Measurements from ENCODE around the gene XYLT1. TPM values are rescaled to one million over a fixed set of nuclear protein-coding genes. Genes with fewer than 3 reads are reported as not detected.
"Not testable (repeated sequence)": the region's sequence is repeated elsewhere in the genome, so short reads cannot be mapped to it uniquely, and the experiment has no call there.

Gene XYLT1
- total RNA-seq, 1 experiment from 2014 or later = 7.5 TPM

- Mint-ChIP-seq H3K9me3 (ENCODE audit: low read depth, unreplicated experiment) (peaks cover 2% of the 10 kb centered on the region), H3K4me3 (ENCODE audit: low read depth, unreplicated experiment) (no peak overlapping the region), H3K4me1 (ENCODE audit: low read depth, unreplicated experiment) (no peaks in the 10 kb centered on the region), H3K27ac (ENCODE audit: unreplicated experiment) (no peak overlapping the region), H3K27me3 (ENCODE audit: unreplicated experiment) (no peaks in the 10 kb centered on the region), H3K36me3 (ENCODE audit: insufficient read depth, unreplicated experiment) (no peaks in the 10 kb centered on the region)
- CTCF ChIA-PET = no interaction called here
- intact Hi-C loops (cut with micrococcal nuclease; ENCODE audit: unreplicated experiment) = no loop called here
- no TSS peak for BruUV-seq (replicated peaks)
- TF ChIP-seq CTCF (IDR thresholded peaks at IDR 0.05; ENCODE audit: unreplicated experiment) = no peak
- DNase-seq = no peak
Measured at GRCh38 chr16:17412221-17412620, 58.5 kb downstream of the XYLT1 start.

- Mint-ChIP-seq H3K4me3 (ENCODE audit: low read depth, unreplicated experiment) (no peak overlapping the region), H3K9me3 (ENCODE audit: low read depth, unreplicated experiment) (peaks cover 2% of the 10 kb centered on the region), H3K36me3 (ENCODE audit: insufficient read depth, unreplicated experiment) (no peaks in the 10 kb centered on the region), H3K27me3 (ENCODE audit: unreplicated experiment) (no peaks in the 10 kb centered on the region), H3K27ac (ENCODE audit: unreplicated experiment) (no peak overlapping the region), H3K4me1 (ENCODE audit: low read depth, unreplicated experiment) (no peaks in the 10 kb centered on the region)
- CTCF ChIA-PET = no interaction called here
- no peak for TF ChIP-seq CTCF (IDR thresholded peaks at IDR 0.05; ENCODE audit: unreplicated experiment)
- intact Hi-C loops (cut with micrococcal nuclease; ENCODE audit: unreplicated experiment) = no loop called here
- BruUV-seq (replicated peaks) = no TSS peak
- DNase-seq = no peak
Measured at GRCh38 chr16:17411263-17411662, 59.5 kb downstream of the XYLT1 start.

GRCh38 chr16:17410316-17410715 lies 60.4 kb downstream of the XYLT1 start:
- H3K9me3 Mint-ChIP-seq (ENCODE audit: low read depth, unreplicated experiment); H3K4me1 Mint-ChIP-seq (ENCODE audit: low read depth, unreplicated experiment); H3K4me3 Mint-ChIP-seq (ENCODE audit: low read depth, unreplicated experiment); CTCF ChIA-PET; intact Hi-C loops (cut with micrococcal nuclease; ENCODE audit: unreplicated experiment); BruUV-seq (replicated peaks); H3K27me3 Mint-ChIP-seq (ENCODE audit: unreplicated experiment); H3K36me3 Mint-ChIP-seq (ENCODE audit: insufficient read depth, unreplicated experiment); DNase-seq; H3K27ac Mint-ChIP-seq (ENCODE audit: unreplicated experiment): not testable (repeated sequence)

- H3K4me1 Mint-ChIP-seq (ENCODE audit: low read depth, unreplicated experiment) = no peaks in the 10 kb centered on the region
- BruUV-seq (replicated peaks) = no TSS peak
- no peaks in the 10 kb centered on the region for H3K27me3 Mint-ChIP-seq (ENCODE audit: unreplicated experiment)
- DNase-seq = no peak
- no peak for TF ChIP-seq CTCF (IDR thresholded peaks at IDR 0.05; ENCODE audit: unreplicated experiment)
- no peak overlapping the region for H3K4me3 Mint-ChIP-seq (ENCODE audit: low read depth, unreplicated experiment)
- CTCF ChIA-PET = no interaction called here
- H3K27ac Mint-ChIP-seq (ENCODE audit: unreplicated experiment) = no peak overlapping the region
- H3K9me3 Mint-ChIP-seq (ENCODE audit: low read depth, unreplicated experiment) = peaks cover 2% of the 10 kb centered on the region
- intact Hi-C loops (cut with micrococcal nuclease; ENCODE audit: unreplicated experiment) = no loop called here
- no peaks in the 10 kb centered on the region for H3K36me3 Mint-ChIP-seq (ENCODE audit: insufficient read depth, unreplicated experiment)
Measured at GRCh38 chr16:17409894-17410293, 60.9 kb downstream of the XYLT1 start.

GRCh38 chr16:17408955-17409441 lies 61.8 kb downstream of the XYLT1 start:
- no peak for TF ChIP-seq CTCF (IDR thresholded peaks at IDR 0.05; ENCODE audit: unreplicated experiment)
- no peak overlapping the region for H3K4me3 Mint-ChIP-seq (ENCODE audit: low read depth, unreplicated experiment)
- no TSS peak for BruUV-seq (replicated peaks)
- H3K36me3 Mint-ChIP-seq (ENCODE audit: insufficient read depth, unreplicated experiment) = no peaks in the 10 kb centered on the region
- no peak for DNase-seq
- H3K4me1 Mint-ChIP-seq (ENCODE audit: low read depth, unreplicated experiment) = no peaks in the 10 kb centered on the region
- peaks cover 2% of the 10 kb centered on the region for H3K9me3 Mint-ChIP-seq (ENCODE audit: low read depth, unreplicated experiment)
- no peaks in the 10 kb centered on the region for H3K27me3 Mint-ChIP-seq (ENCODE audit: unreplicated experiment)
- intact Hi-C loops (cut with micrococcal nuclease; ENCODE audit: unreplicated experiment) = no loop called here
- H3K27ac Mint-ChIP-seq (ENCODE audit: unreplicated experiment) = no peak overlapping the region
- CTCF ChIA-PET = no interaction called here
